Activated T-helper 2 cell treated with anti-CD3 and anti-CD28 coated beads, Interferon-gamma antibody, Interleukin-2, Interleukin-4, amounts not matched to agents 10 μg/mL and 5 μg/mL and 100 μg/mL, durations not matched to agents 14 hours and 24 hours and 36 hours (primary cell): ENCODE measurements around the gene FICD. TPM values are rescaled to one million over a fixed set of nuclear protein-coding genes. Genes with fewer than 3 reads are reported as not detected.
"Not testable (repeated sequence)": the region's sequence is repeated elsewhere in the genome, so short reads cannot be mapped to it uniquely, and the experiment has no call there.

ENCODE experiments used
- DNase-seq: peaks from one replicate; pipeline ENCODE4 v3.0.0; 2021; ENCODE audit warnings: low spot score
- H3K27ac Mint-ChIP-seq: one replicate; pipeline ENCODE4 v1.8.0; 2021; ENCODE audit warnings: mixed read lengths
- H3K27me3 Mint-ChIP-seq: one replicate; pipeline ENCODE4 v1.8.0; 2021; ENCODE audit warnings: low read depth, mixed read lengths
- H3K36me3 Mint-ChIP-seq: one replicate; pipeline ENCODE4 v1.8.0; 2021; ENCODE audit warnings: low read depth, mixed read lengths
- H3K4me1 Mint-ChIP-seq: one replicate; pipeline ENCODE4 v1.8.0; 2021; ENCODE audit warnings: low read depth, mixed read lengths
- H3K4me3 Mint-ChIP-seq: one replicate; pipeline ENCODE4 v1.8.0; 2021; ENCODE audit warnings: low read depth, mild to moderate bottlenecking, moderate library complexity, mixed read lengths
- H3K9me3 Mint-ChIP-seq: one replicate; pipeline ENCODE4 v1.8.0; 2021; ENCODE audit warnings: mixed read lengths
- intact Hi-C: fragments of 100-400 bp; cut with micrococcal nuclease; formaldehyde crosslinking; loops from one replicate; pipeline ENCODE4 v1.15.1; 2023
- total RNA-seq: library from RNA; stranded (reverse); gene quantifications from 2 replicates; pipeline ENCODE4 v1.2.3, GENCODE V29; 2022

The FICD gene
- total RNA-seq, 1 donor from 2014 or later: 7.1 TPM

GRCh38 chr12:108555383-108555782 lies 40.3 kb downstream of the FICD start:
- DNase-seq, H3K27ac Mint-ChIP-seq, H3K27me3 Mint-ChIP-seq, intact Hi-C loops, H3K4me3 Mint-ChIP-seq, H3K9me3 Mint-ChIP-seq: not testable (repeated sequence)
- H3K4me1 Mint-ChIP-seq: peaks cover 53% of the 10 kb centered on the region
- peaks cover 52% of the 10 kb centered on the region for H3K36me3 Mint-ChIP-seq

DNA sequence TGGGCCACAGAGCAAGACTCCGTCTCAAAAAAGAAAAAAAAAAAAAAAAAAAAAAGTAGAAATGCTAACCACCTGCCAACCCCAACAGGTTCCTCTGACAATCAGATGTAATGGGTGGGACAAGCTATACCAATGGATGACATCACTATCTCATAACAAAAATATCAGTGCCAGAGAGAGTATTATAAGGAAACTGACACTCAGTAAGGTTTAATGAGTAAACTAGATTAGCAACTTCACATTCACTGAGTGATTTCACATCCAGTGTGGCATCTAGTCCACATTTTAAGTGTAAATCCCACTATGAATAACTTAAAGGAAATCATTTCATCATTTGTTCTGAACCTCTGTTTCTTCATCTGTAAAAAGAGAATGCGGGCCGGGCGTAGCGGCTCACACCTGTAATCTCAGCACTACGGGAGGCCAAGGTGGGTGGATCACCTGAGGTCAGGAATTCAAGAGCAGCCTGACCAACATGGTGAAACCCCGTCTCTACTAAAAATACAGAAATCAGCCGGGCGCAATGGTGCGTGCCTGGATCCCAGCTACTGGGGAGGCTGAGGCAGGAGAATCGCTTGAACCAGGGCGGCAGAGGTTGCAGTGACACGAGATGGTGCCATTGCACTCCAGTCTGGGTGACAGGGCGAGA lies 44.1 kb downstream of the FICD start:
- intact Hi-C loops: no loop called here
- Mint-ChIP-seq H3K4me1 (peaks cover 31% of the 10 kb centered on the region), H3K36me3 (peaks cover 48% of the 10 kb centered on the region), H3K27me3 (no peaks in the 10 kb centered on the region), H3K4me3 (peak overlapping the region; percentile 100), H3K27ac (peak overlapping the region; percentile 51), H3K9me3 (no peaks in the 10 kb centered on the region)
- peak; percentile 7 for DNase-seq

- H3K4me3 Mint-ChIP-seq: peak overlapping the region; percentile 100
- H3K36me3 Mint-ChIP-seq: peaks cover 52% of the 10 kb centered on the region
- no peaks in the 10 kb centered on the region for H3K27me3 Mint-ChIP-seq
- peak; percentile 8 for DNase-seq
- intact Hi-C loops: loop anchor here (5.0 kb wide), 1 partner anchor 493 kb away; the partner anchor contains the start of gene USP30
- peaks cover 29% of the 10 kb centered on the region for H3K4me1 Mint-ChIP-seq
- peak overlapping the region; percentile 100 for H3K27ac Mint-ChIP-seq
- H3K9me3 Mint-ChIP-seq: no peaks in the 10 kb centered on the region
Observed at GRCh38 chr12:108559748-108560147, 44.7 kb downstream of the FICD start.

DNA sequence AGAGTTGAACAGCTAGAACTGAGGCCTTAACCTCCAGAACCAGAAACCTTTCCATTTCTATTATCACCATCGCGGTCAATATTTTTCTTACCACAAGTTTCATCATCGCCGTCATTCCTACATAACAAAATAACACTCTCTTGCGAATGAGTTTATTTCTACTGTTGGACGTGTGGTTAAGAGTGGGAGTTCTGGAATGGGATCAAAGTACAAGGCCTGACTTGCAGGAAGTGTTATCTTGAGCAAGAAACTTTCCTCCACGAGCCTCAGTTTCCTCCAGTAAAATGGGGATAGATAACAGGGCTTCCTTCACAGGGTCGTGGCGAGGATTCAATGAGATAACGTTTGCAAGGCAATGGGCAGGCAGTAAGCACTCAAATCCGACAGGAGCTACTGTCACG lies 45.2 kb downstream of the FICD start:
- H3K36me3 Mint-ChIP-seq: peaks cover 53% of the 10 kb centered on the region
- H3K4me3 Mint-ChIP-seq: peak overlapping the region; percentile 100
- intact Hi-C loops: loop anchor here (5.0 kb wide), 1 partner anchor 492 kb away; the partner anchor contains the start of gene USP30
- DNase-seq: no peak
- H3K27ac Mint-ChIP-seq: peak overlapping the region; percentile 100
- H3K4me1 Mint-ChIP-seq: peaks cover 27% of the 10 kb centered on the region
- H3K27me3 Mint-ChIP-seq: no peaks in the 10 kb centered on the region
- no peaks in the 10 kb centered on the region for H3K9me3 Mint-ChIP-seq

- H3K27ac Mint-ChIP-seq: peak within 1 kb of the TSS; percentile 100
- DNase-seq: peak; percentile 79
- H3K36me3 Mint-ChIP-seq: peaks cover 56% of the 10 kb centered on the region
- H3K27me3 Mint-ChIP-seq: no peaks in the 10 kb centered on the region
- intact Hi-C loops: loop anchor here (1.0 to 5.0 kb wide), 2 partner anchors 46 to 491 kb away; partner anchors contain the start of genes FICD and USP30
- H3K9me3 Mint-ChIP-seq: no peaks in the 10 kb centered on the region
- peaks cover 28% of the 10 kb centered on the region for H3K4me1 Mint-ChIP-seq
- peak within 1 kb of the TSS; percentile 100 for H3K4me3 Mint-ChIP-seq
Observed at GRCh38 chr12:108560752-108561719, 46.0 kb downstream of the FICD start, which contains the start of gene SART3. TSS of gene SART3 (minus strand) at chr12:108561173. CDS start at chr12:108561154, 19 bp downstream.

- peaks cover 56% of the 10 kb centered on the region for H3K36me3 Mint-ChIP-seq
- peak overlapping the region; percentile 100 for H3K27ac Mint-ChIP-seq
Observed at GRCh38 chr12:108561852-108562347, 46.8 kb downstream of the FICD start.

GRCh38 chr12:108562348-108563135 lies 47.5 kb downstream of the FICD start, which contains the start of gene ISCU:
TSS of gene ISCU (plus strand) at chr12:108562596. CDS start at chr12:108562623, 27 bp downstream.
- H3K36me3 Mint-ChIP-seq: peaks cover 58% of the 10 kb centered on the region

More at GRCh38 chr12:108561852-108562347, 46.8 kb downstream of the FICD start:
- no peak for DNase-seq
- Mint-ChIP-seq H3K9me3 (no peaks in the 10 kb centered on the region), H3K4me3 (peak overlapping the region; percentile 100), H3K4me1 (peaks cover 26% of the 10 kb centered on the region), H3K27me3 (no peaks in the 10 kb centered on the region)
- intact Hi-C loops: loop anchor here (1.0 to 5.0 kb wide), 5 partner anchors 47 to 490 kb away; partner anchors contain the start of genes CORO1C, FICD, SSH1 and USP30

GRCh38 chr12:108563136-108563803 lies 48.2 kb downstream of the FICD start:
- Mint-ChIP-seq H3K4me3 (peak overlapping the region; percentile 100), H3K4me1 (peaks cover 26% of the 10 kb centered on the region), H3K27me3 (no peaks in the 10 kb centered on the region), H3K36me3 (peaks cover 59% of the 10 kb centered on the region), H3K27ac (peak overlapping the region; percentile 87), H3K9me3 (no peaks in the 10 kb centered on the region)
- DNase-seq: peak; percentile 81
- intact Hi-C loops: loop anchor here (1.0 to 5.0 kb wide), 10 partner anchors 55 to 530 kb away; partner anchors contain the start of genes ALKBH2, CORO1C, SSH1 and USP30

More at GRCh38 chr12:108562348-108563135, 47.5 kb downstream of the FICD start, which contains the start of gene ISCU:
- Mint-ChIP-seq H3K4me3 (peak within 1 kb of the TSS; percentile 100), H3K4me1 (peaks cover 23% of the 10 kb centered on the region), H3K27ac (peak within 1 kb of the TSS; percentile 100), H3K27me3 (no peaks in the 10 kb centered on the region), H3K9me3 (no peaks in the 10 kb centered on the region)
- intact Hi-C loops: loop anchor here (1.0 to 5.0 kb wide), 10 partner anchors 56 to 531 kb away; partner anchors contain the start of genes ALKBH2, CORO1C, SSH1 and USP30
- peak; percentile 98 for DNase-seq

DNA sequence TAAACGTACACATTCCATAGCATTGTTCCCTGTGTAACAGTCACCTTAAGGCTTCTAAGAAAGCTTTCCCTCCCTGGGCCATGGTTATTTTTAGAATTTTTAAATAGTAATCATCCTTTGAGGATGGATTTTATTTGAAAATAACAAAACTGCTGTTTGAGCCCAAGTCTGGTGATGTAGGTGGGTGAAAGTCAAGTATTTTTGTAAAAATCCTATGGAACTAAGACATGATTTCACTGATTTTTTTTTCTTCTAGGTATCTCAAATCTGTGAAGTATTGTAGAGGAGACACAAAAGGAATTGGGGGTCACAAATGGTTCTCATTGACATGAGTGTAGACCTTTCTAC lies 48.7 kb downstream of the FICD start:
- no peak for DNase-seq
- Mint-ChIP-seq H3K4me1 (peaks cover 29% of the 10 kb centered on the region), H3K36me3 (peaks cover 62% of the 10 kb centered on the region), H3K9me3 (no peaks in the 10 kb centered on the region), H3K27ac (no peak overlapping the region), H3K4me3 (no peak overlapping the region), H3K27me3 (no peaks in the 10 kb centered on the region)
- intact Hi-C loops: loop anchor here (1.0 to 5.0 kb wide), 10 partner anchors 55 to 530 kb away; partner anchors contain the start of genes ALKBH2, CORO1C, SSH1 and USP30

GRCh38 chr12:108564724-108565123 lies 49.6 kb downstream of the FICD start:
- H3K27ac Mint-ChIP-seq: no peak overlapping the region
- H3K4me3 Mint-ChIP-seq: no peak overlapping the region
- intact Hi-C loops: loop anchor here (5.0 kb wide), 1 partner anchor 488 kb away; the partner anchor contains the start of gene USP30
- H3K4me1 Mint-ChIP-seq: peaks cover 30% of the 10 kb centered on the region
- H3K36me3 Mint-ChIP-seq: peaks cover 70% of the 10 kb centered on the region
- H3K9me3 Mint-ChIP-seq: no peaks in the 10 kb centered on the region
- DNase-seq: no peak
- no peaks in the 10 kb centered on the region for H3K27me3 Mint-ChIP-seq

DNA sequence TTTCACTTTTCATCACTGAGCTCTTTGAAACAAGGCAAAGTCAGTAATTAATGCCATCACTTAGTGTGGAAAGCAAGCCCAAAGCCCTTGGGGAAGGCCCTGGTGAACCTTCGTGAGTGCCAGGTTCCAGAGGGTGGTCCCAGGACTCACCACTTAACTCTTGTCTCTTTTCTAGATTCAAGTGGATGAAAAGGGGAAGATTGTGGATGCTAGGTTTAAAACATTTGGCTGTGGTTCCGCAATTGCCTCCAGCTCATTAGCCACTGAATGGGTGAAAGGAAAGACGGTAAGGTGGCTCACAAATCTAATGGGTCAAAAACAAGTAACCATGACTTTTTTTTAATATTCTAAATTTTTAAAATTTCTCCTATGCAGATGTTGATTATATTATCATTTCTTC lies 50.1 kb downstream of the FICD start:
- peaks cover 27% of the 10 kb centered on the region for H3K4me1 Mint-ChIP-seq
- no peaks in the 10 kb centered on the region for H3K27me3 Mint-ChIP-seq
- peaks cover 67% of the 10 kb centered on the region for H3K36me3 Mint-ChIP-seq
- no peak for DNase-seq
- H3K4me3 Mint-ChIP-seq: no peak overlapping the region
- H3K9me3 Mint-ChIP-seq: no peaks in the 10 kb centered on the region
- intact Hi-C loops: no loop called here
- H3K27ac Mint-ChIP-seq: no peak overlapping the region
